Upper lobe of right lung (tissue), 1 donor: ENCODE results near the gene LIPJ. TPM values are rescaled to one million over a fixed set of nuclear protein-coding genes. Genes with fewer than 3 reads are reported as not detected.

Source experiments
- ATAC-seq: fragments of 200-7000 bp; cut with Tn5 transposase; one replicate; pipeline ENCODE4 v1.9.1; 2020; ENCODE audit warnings: mild to moderate bottlenecking, moderate library complexity
- DNase-seq: peaks from one replicate; pipeline ENCODE4 v3.0.0-alpha.2; 2020
- H3K27ac ChIP-seq: fragments of 200-600 bp; one replicate; pipeline ENCODE4 v1.8.0; 2022
- H3K27me3 ChIP-seq: fragments of 200-600 bp; one replicate; pipeline ENCODE4 v1.8.0; 2022; ENCODE audit warnings: mild to moderate bottlenecking
- H3K36me3 ChIP-seq: fragments of 200-600 bp; one replicate; pipeline ENCODE4 v1.8.0; 2022
- H3K4me1 ChIP-seq: fragments of 200-600 bp; one replicate; pipeline ENCODE4 v1.8.0; 2022
- H3K4me3 ChIP-seq: fragments of 200-600 bp; one replicate; pipeline ENCODE4 v1.8.0; 2022; ENCODE audit warnings: mild to moderate bottlenecking
- H3K9me3 ChIP-seq: fragments of 200-600 bp; one replicate; pipeline ENCODE4 v1.8.0; 2022
- CTCF ChIP-seq: fragments of 200-600 bp; IDR thresholded peaks from one replicate; pipeline ENCODE4 v1.8.0; 2022; ENCODE audit warnings: antibody characterized with exemption
- intact Hi-C: fragments of 100-400 bp; cut with DNase I; formaldehyde crosslinking; loops from one replicate; pipeline ENCODE4 v1.11.0; 2022
- total RNA-seq: library from RNA; stranded (reverse); fragmentation: NEBNext Ultra II Directional; extraction: Animal tissue kit (Norgen Biotek cat#: 25700); gene quantifications from one replicate; pipeline ENCODE4 v1.2.1, GENCODE V29; 2021
- donor health status: DM: no; HTN: yes; CAD: no; lungs with severe emphysema.

Gene LIPJ
- total RNA-seq, 1 donor from 2014 or later, result not detected

- H3K36me3 ChIP-seq, result no peaks in the 10 kb centered on the region
- DNase-seq (no peak), ATAC-seq (peak; percentile 96)
- H3K27me3 ChIP-seq, result no peaks in the 10 kb centered on the region
- no peak overlapping the region for H3K27ac ChIP-seq
- H3K9me3 ChIP-seq, result no peaks in the 10 kb centered on the region
- H3K4me3 ChIP-seq, result no peak overlapping the region
- intact Hi-C loops, result loop anchor here (10.0 kb wide), 1 partner anchor 698 kb away; no protein-coding TSS in a partner anchor
- peak; percentile 81 for TF ChIP-seq CTCF
- no peaks in the 10 kb centered on the region for H3K4me1 ChIP-seq
Observed at GRCh38 chr10:88553116-88553752, 33.3 kb upstream of the LIPJ start.

- H3K9me3 ChIP-seq, result no peaks in the 10 kb centered on the region
- no peak overlapping the region for H3K4me3 ChIP-seq
- H3K4me1 ChIP-seq, result no peaks in the 10 kb centered on the region
- ATAC-seq, result no peak
- no peak for TF ChIP-seq CTCF
- no peak overlapping the region for H3K27ac ChIP-seq
- DNase-seq, result no peak
- no peaks in the 10 kb centered on the region for H3K36me3 ChIP-seq
- no peaks in the 10 kb centered on the region for H3K27me3 ChIP-seq
- intact Hi-C loops, result loop anchor here (10.0 kb wide), 1 partner anchor 701 kb away; no protein-coding TSS in a partner anchor
Observed at GRCh38 chr10:88555190-88555908, 31.2 kb upstream of the LIPJ start.

- TF ChIP-seq CTCF, result no peak
- ATAC-seq, result no peak
- Histone ChIP-seq H3K9me3 (no peaks in the 10 kb centered on the region), H3K4me1 (no peaks in the 10 kb centered on the region), H3K27ac (no peak overlapping the region), H3K27me3 (no peaks in the 10 kb centered on the region), H3K4me3 (no peak overlapping the region), H3K36me3 (no peaks in the 10 kb centered on the region)
- intact Hi-C loops, result loop anchor here (10.0 kb wide), 1 partner anchor 702 kb away; no protein-coding TSS in a partner anchor
- no peak for DNase-seq
Observed at GRCh38 chr10:88557256-88557655, 29.3 kb upstream of the LIPJ start.

- no peak for TF ChIP-seq CTCF
Observed at GRCh38 chr10:88557658-88558057, 28.9 kb upstream of the LIPJ start.

GRCh38 chr10:88562152-88562551 is 24.4 kb upstream of the LIPJ start:
- H3K4me1 ChIP-seq, result no peaks in the 10 kb centered on the region
- H3K9me3 ChIP-seq, result no peaks in the 10 kb centered on the region
- ATAC-seq (no peak), DNase-seq (no peak)
- H3K27ac ChIP-seq, result no peak overlapping the region
- intact Hi-C loops, result no loop called here
- no peaks in the 10 kb centered on the region for H3K36me3 ChIP-seq
- H3K27me3 ChIP-seq, result no peaks in the 10 kb centered on the region
- TF ChIP-seq CTCF, result no peak
- no peak overlapping the region for H3K4me3 ChIP-seq

More at GRCh38 chr10:88557658-88558057, 28.9 kb upstream of the LIPJ start:
- Histone ChIP-seq H3K36me3 (no peaks in the 10 kb centered on the region), H3K9me3 (no peaks in the 10 kb centered on the region), H3K4me1 (no peaks in the 10 kb centered on the region), H3K4me3 (no peak overlapping the region), H3K27ac (no peak overlapping the region), H3K27me3 (no peaks in the 10 kb centered on the region)
- intact Hi-C loops, result loop anchor here (10.0 kb wide), 1 partner anchor 703 kb away; no protein-coding TSS in a partner anchor
- DNase-seq (no peak), ATAC-seq (no peak)
